ENCODE measurements around the gene PLEKHA5.
"Not testable (repeated sequence)": the region's sequence is repeated elsewhere in the genome, so short reads cannot be mapped to it uniquely, and the experiment has no call there.

The PLEKHA5 gene

GRCh38 chr12:19322376-19322775, 192.8 kb downstream of the PLEKHA5 start:
- in situ Hi-C loops (cut with HindIII; ENCODE audit: low sequenced_read_pairs) = no loop called here
- TF ChIP-seq, protein P1, sequence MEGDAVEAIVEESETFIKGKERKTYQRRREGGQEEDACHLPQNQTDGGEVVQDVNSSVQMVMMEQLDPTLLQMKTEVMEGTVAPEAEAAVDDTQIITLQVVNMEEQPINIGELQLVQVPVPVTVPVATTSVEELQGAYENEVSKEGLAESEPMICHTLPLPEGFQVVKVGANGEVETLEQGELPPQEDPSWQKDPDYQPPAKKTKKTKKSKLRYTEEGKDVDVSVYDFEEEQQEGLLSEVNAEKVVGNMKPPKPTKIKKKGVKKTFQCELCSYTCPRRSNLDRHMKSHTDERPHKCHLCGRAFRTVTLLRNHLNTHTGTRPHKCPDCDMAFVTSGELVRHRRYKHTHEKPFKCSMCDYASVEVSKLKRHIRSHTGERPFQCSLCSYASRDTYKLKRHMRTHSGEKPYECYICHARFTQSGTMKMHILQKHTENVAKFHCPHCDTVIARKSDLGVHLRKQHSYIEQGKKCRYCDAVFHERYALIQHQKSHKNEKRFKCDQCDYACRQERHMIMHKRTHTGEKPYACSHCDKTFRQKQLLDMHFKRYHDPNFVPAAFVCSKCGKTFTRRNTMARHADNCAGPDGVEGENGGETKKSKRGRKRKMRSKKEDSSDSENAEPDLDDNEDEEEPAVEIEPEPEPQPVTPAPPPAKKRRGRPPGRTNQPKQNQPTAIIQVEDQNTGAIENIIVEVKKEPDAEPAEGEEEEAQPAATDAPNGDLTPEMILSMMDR (IDR thresholded peaks at IDR 0.05; ENCODE audit: low read depth, low read length, missing control alignments) = no peak
- no peak overlapping the region for H3K4me3 ChIP-seq (ENCODE audit: low read depth, low read length)
- DNase-seq (ENCODE audit: low read depth) = no peak

DNA sequence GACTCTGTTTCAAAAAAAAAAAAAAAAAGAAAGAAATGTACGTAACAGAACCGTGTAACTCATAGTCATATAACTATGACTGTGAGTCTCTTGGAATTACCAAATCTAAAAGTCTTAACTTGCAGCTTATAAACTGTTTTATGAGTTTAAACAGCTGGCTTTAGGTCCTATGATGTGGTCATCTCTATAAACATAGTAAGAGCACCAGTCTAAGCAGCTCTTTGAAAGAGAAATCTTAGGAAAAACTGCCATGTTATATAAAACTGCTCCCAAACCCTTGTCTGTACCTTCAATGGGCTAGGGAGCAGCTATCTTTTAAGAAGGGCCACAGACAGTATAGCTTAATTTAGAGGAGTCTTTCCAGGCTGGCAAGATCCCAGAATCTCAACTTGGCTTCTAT, 194.3 kb downstream of the PLEKHA5 start:
- TF ChIP-seq, protein P1 (IDR thresholded peaks at IDR 0.05; ENCODE audit: low read depth, low read length, missing control alignments) = no peak
- in situ Hi-C loops (cut with HindIII; ENCODE audit: low sequenced_read_pairs) = no loop called here
- no peak overlapping the region for H3K4me3 ChIP-seq (ENCODE audit: low read depth, low read length)
- no peak for DNase-seq (ENCODE audit: low read depth)

GRCh38 chr12:19326102-19326501, 196.6 kb downstream of the PLEKHA5 start:
- DNase-seq (ENCODE audit: low read depth) = no peak
- TF ChIP-seq, protein P1 (IDR thresholded peaks at IDR 0.05; ENCODE audit: low read depth, low read length, missing control alignments) = no peak
- in situ Hi-C loops (cut with HindIII; ENCODE audit: low sequenced_read_pairs) = no loop called here
- no peak overlapping the region for H3K4me3 ChIP-seq (ENCODE audit: low read depth, low read length)

DNA sequence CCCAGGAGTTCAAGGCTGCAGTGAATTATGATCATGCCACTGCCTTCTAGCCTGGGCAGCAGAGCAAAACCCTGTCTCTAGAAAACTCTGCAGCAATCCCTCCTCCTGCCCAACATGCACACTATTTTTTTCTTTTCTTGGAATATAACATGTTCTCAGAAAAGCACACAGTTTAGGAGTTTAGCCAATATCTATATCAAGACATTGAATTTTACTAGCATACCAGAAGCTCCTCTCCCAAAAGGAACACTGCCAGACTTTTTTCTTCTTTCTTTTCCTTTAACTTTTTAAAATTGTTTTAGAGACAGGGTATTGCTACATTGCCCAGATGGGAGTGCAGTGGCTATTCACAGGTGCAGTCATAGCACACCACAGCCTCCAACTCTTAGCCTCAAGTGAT, 202.7 kb downstream of the PLEKHA5 start:
- no peak overlapping the region for H3K4me3 ChIP-seq (ENCODE audit: low read depth, low read length)
- TF ChIP-seq, protein P1 (IDR thresholded peaks at IDR 0.05; ENCODE audit: low read depth, low read length, missing control alignments) = no peak
- in situ Hi-C loops (cut with HindIII; ENCODE audit: low sequenced_read_pairs) = no loop called here
- no peak for DNase-seq (ENCODE audit: low read depth)

GRCh38 chr12:19338405-19338804, 208.9 kb downstream of the PLEKHA5 start:
- TF ChIP-seq, protein P1 (IDR thresholded peaks at IDR 0.05; ENCODE audit: low read depth, low read length, missing control alignments) = no peak
- in situ Hi-C loops (cut with HindIII; ENCODE audit: low sequenced_read_pairs) = no loop called here

DNA sequence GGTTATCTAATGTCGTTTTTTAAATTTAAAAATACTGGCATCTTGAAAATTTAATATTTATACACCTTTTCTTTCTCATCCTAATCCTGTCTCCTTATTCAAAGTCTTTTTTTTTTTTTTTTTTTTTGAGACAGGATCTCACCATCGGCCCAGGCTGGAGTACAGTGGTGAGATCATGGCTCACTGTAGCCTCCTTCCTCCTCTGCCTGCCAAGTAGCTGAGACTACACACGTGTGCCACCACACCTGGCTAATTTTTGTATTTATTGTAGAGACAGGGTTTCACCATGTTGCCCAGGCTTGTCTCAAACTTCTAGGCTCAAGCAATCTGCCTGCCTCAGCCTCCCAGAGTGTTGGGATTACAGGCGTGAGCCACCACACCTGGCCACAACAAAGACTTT, 221.3 kb downstream of the PLEKHA5 start:
- H3K4me3 ChIP-seq (ENCODE audit: low read depth, low read length); in situ Hi-C loops (cut with HindIII; ENCODE audit: low sequenced_read_pairs); DNase-seq (ENCODE audit: low read depth): not testable (repeated sequence)

More at GRCh38 chr12:19338405-19338804, 208.9 kb downstream of the PLEKHA5 start:
- no peak for DNase-seq (ENCODE audit: low read depth)
- no peak overlapping the region for H3K4me3 ChIP-seq (ENCODE audit: low read depth, low read length)

- no peak for DNase-seq (ENCODE audit: low read depth)
- H3K4me3 ChIP-seq (ENCODE audit: low read depth, low read length) = no peak overlapping the region
- TF ChIP-seq, protein P1 (IDR thresholded peaks at IDR 0.05; ENCODE audit: low read depth, low read length, missing control alignments) = no peak
- in situ Hi-C loops (cut with HindIII; ENCODE audit: low sequenced_read_pairs) = no loop called here
Observed at GRCh38 chr12:19351346-19351745, 221.8 kb downstream of the PLEKHA5 start.

Data from astrocyte of the cerebellum (primary cell).